Spleen (tissue), 11 donors: Measurements from ENCODE around the gene MIB2. TPM values are rescaled to one million over a fixed set of nuclear protein-coding genes. Genes with fewer than 3 reads are reported as not detected.

Experiments
- DNase-seq: peaks from one replicate; pipeline ENCODE4 v3.0.0-alpha.2; 2020
- H3K27ac ChIP-seq, 8 donors: fragments of 200-600 bp; sonication (generic) in 7 of 8; 1 replicate in 4 of 8; 2 replicates in 4 of 8; pipeline versions ENCODE4 v1.5.0 to v1.8.0; 2016 to 2021; ENCODE audit warnings: inconsistent platforms in 4 of 8, mild to moderate bottlenecking in 4 of 8, moderate library complexity in 1 of 8
- H3K27me3 ChIP-seq, 7 donors: fragments of 200-600 bp; sonication (generic) in 6 of 7; replicated peaks in 1 of 7; 1 replicate in 4 of 7; 2 replicates in 3 of 7; pipeline versions ENCODE4 v1.5.0 to v1.8.0; 2016 to 2021; ENCODE audit warnings: inconsistent platforms in 3 of 7, mild to moderate bottlenecking in 1 of 7
- H3K36me3 ChIP-seq, 6 donors: fragments of 200-600 bp; sonication (generic) in 5 of 6; 1 replicate in 4 of 6; 2 replicates in 2 of 6; pipeline versions ENCODE4 v1.5.0 to v1.8.0; 2016 to 2021; ENCODE audit warnings: inconsistent platforms in 2 of 6
- H3K4me1 ChIP-seq, 6 donors: fragments of 200-600 bp; sonication (generic) in 5 of 6; 1 replicate in 3 of 6; 2 replicates in 3 of 6; pipeline versions ENCODE4 v1.5.0 to v1.8.0; 2016 to 2021; ENCODE audit warnings: inconsistent platforms in 3 of 6
- H3K4me3 ChIP-seq, 8 donors: fragments of 200-600 bp; sonication (generic) in 7 of 8; 1 replicate in 4 of 8; 2 replicates in 4 of 8; pipeline versions ENCODE4 v1.5.0 to v1.8.0; 2016 to 2021; ENCODE audit warnings: inconsistent platforms in 4 of 8, mild to moderate bottlenecking in 4 of 8, moderate library complexity in 2 of 8
- H3K9me3 ChIP-seq, 8 donors: fragments of 200-600 bp; sonication (generic) in 7 of 8; 1 replicate in 4 of 8; 2 replicates in 4 of 8; pipeline versions ENCODE4 v1.5.0 to v1.8.0; 2016 to 2021; ENCODE audit warnings: inconsistent platforms in 4 of 8
- CTCF ChIP-seq, 11 experiments: fragments of 200-600 bp in 7 of 11; fragments of 450-650 bp in 4 of 11; sonication (generic) in 4 of 11; IDR thresholded peaks in 8 of 11; conservative IDR thresholded peaks in 3 of 11; 1 replicate in 7 of 11; 2 replicates in 4 of 11; pipeline versions ENCODE4 v1.4.0 to v1.8.0; 2016 to 2021; ENCODE audit warnings: antibody characterized with exemption in 11 of 11, inconsistent platforms in 4 of 11, mild to moderate bottlenecking in 1 of 11
- POLR2A ChIP-seq, 3 donors: fragments of 450-650 bp; IDR thresholded peaks; one replicate each; pipeline ENCODE4 v1.5.1; 2017; ENCODE audit warnings: antibody characterized with exemption in 3 of 3, mild to moderate bottlenecking in 1 of 3
- POLR2AphosphoS5 ChIP-seq, 3 donors: sonication (generic); formaldehyde crosslinking; IDR thresholded peaks; one replicate each; pipeline ENCODE4 v1.5.1; 2017; ENCODE audit warnings: antibody characterized with exemption in 3 of 3
- WGBS, 5 donors: extraction: QIAGEN DNeasy Blood & Tissue Kit in 3 of 5; methylation state at CpG; one replicate each; pipeline versions ENCODE4 v1.1.5 to v1.1.7; 2013 to 2018; 5-methylcytosine and 5-hydroxymethylcytosine counted together
- intact Hi-C: fragments of 100-400 bp; cut with DNase I; formaldehyde crosslinking; loops from one replicate; pipeline ENCODE4 v1.15.0; 2023; ENCODE audit warnings: low total_unique reads
- polyA plus RNA-seq, 3 donors: library from polyadenylated mRNA; stranded (reverse); fragments of 200-250 nt; gene quantifications; one replicate each; pipeline ENCODE4 v1.2.1, GENCODE V29; 2013
- total RNA-seq, 7 donors: library from RNA; depleted of rRNA in 3 of 7; stranded (reverse); fragments of >200 nt in 3 of 7; fragmentation: NEBNext Ultra II Directional in 4 of 7; extraction: Animal tissue kit (Norgen Biotek cat#: 25700) in 4 of 7; gene quantifications; one replicate each; pipeline versions ENCODE4 v1.1.0 to v1.2.1, GENCODE V29; 2016 to 2021
- donor health status: healthy with polysubstance abuse.
- donor health status: DM: no; HTN: no; CAD: no; lungs with moderate emphysema.
- donor health status: DM: no; HTN: no; CAD: no.
- donor health status: Bipolar disorder and iron deficiency.
- donor health status: healthy.
- donor health status: DM: no; HTN: no; CAD: no.
- donor health status: DM: yes; HTN: yes; CAD: no.

Gene MIB2
- total and polyA plus RNA-seq, 10 donors = 46.2 to 165 (median 73.0) TPM

GRCh38 chr1:1599030-1599934, 16.0 kb upstream of the MIB2 start:
- DNase-seq = peak; percentile 84
- Histone ChIP-seq H3K27me3 (peaks cover 0 to 51% (median 15%) of the 10 kb centered on the region in 7 donors), H3K36me3 (no peaks in the 10 kb centered on the region), H3K9me3 (no peaks in the 10 kb centered on the region), H3K4me3 (peak overlapping the region; percentile 21 to 80 (median 42)), H3K27ac (no peak overlapping the region), H3K4me1 (peaks cover 8 to 64% (median 43%) of the 10 kb centered on the region in 6 donors)
- TF ChIP-seq CTCF (IDR thresholded peaks at IDR 0.05 in 8 of 11, conservative IDR thresholded peaks at IDR 0.05 in 3 of 11) = peak in 2 of 11 experiments; percentile 21 to 25
- no peak for TF ChIP-seq POLR2A (IDR thresholded peaks at IDR 0.05)
- peak in 1 of 3 donors; percentile 25 for TF ChIP-seq POLR2AphosphoS5 (IDR thresholded peaks at IDR 0.05)
- 14 to 57% (median 24%) methylated on average over 25 to 111 of the region's 111 CpGs for WGBS, 5 donors
- intact Hi-C loops = no loop called here

- TF ChIP-seq CTCF (IDR thresholded peaks at IDR 0.05 in 8 of 11, conservative IDR thresholded peaks at IDR 0.05 in 3 of 11) (no peak), POLR2AphosphoS5 (IDR thresholded peaks at IDR 0.05) (no peak)
- Histone ChIP-seq H3K4me3 (peak within 1 kb of the TSS; percentile 21 to 80 (median 50)), H3K27me3 (peaks cover 0 to 51% (median 15%) of the 10 kb centered on the region in 7 donors), H3K4me1 (peaks cover 8 to 64% (median 43%) of the 10 kb centered on the region in 6 donors), H3K36me3 (no peaks in the 10 kb centered on the region), H3K9me3 (no peaks in the 10 kb centered on the region), H3K27ac (no peak within 1 kb of the TSS)
- 7 to 11% (median 9%) methylated on average over 27 to 125 of the region's 125 CpGs; no CpG with 5 or more reads in 1 of the 5 donors for WGBS, 5 donors
- intact Hi-C loops = no loop called here
- DNase-seq = peak; percentile 79
Measured at GRCh38 chr1:1599935-1600860, 15.1 kb upstream of the MIB2 start, which contains the start of gene FNDC10. Gene FNDC10 (minus strand): TSS chr1:1600135. CDS start chr1:1600015, 120 bp downstream.

GRCh38 chr1:1600861-1601563, 14.3 kb upstream of the MIB2 start:
- no peaks in the 10 kb centered on the region for H3K9me3 ChIP-seq
- H3K27me3 ChIP-seq = peaks cover 0 to 51% (median 15%) of the 10 kb centered on the region in 7 donors
- H3K27ac ChIP-seq = no peak overlapping the region
- no peaks in the 10 kb centered on the region for H3K36me3 ChIP-seq
- H3K4me1 ChIP-seq = peaks cover 8 to 64% (median 43%) of the 10 kb centered on the region in 6 donors
- H3K4me3 ChIP-seq = peak overlapping the region in 2 of 8 donors; percentile 55 to 80
- TF ChIP-seq POLR2A (IDR thresholded peaks at IDR 0.05) (no peak), POLR2AphosphoS5 (IDR thresholded peaks at IDR 0.05) (no peak), CTCF (IDR thresholded peaks at IDR 0.05 in 8 of 11, conservative IDR thresholded peaks at IDR 0.05 in 3 of 11) (no peak)
- peak; percentile 73 for DNase-seq
- intact Hi-C loops = no loop called here
- WGBS, 5 donors = 77 to 85% (median 81%) methylated on average over 13 to 22 of the region's 22 CpGs
